HepG2 (cell line): Measurements from ENCODE around the gene RAB15. TPM values are rescaled to one million over a fixed set of nuclear protein-coding genes. Genes with fewer than 3 reads are reported as not detected.

Source experiments
- ATAC-seq: fragments of 200-7000 bp; cut with Tn5 transposase; 3 replicates; pipeline ENCODE4 v1.9.1; 2020; ENCODE audit warnings: mild to moderate bottlenecking, moderate library complexity
- BruUV-seq: library from RNA; stranded (reverse); fragments of 400-500 nt; replicated peaks from 2 replicates; lab custom pipeline; 2021; lab: Mats Ljungman, UMichigan
- CTCF ChIA-PET: fragments of 300-600 bp; formaldehyde crosslinking; extraction: SDS; loops from one replicate; lab custom pipeline; 2021; ENCODE audit warnings: low total read pairs, inconsistent platforms, low intra/inter-chr PET ratio; lab: Yijun Ruan, JAX
- POLR2A ChIA-PET: fragments of 350-600 bp; sonication (Branson Sonifier 250); formaldehyde crosslinking; loops from one replicate; lab custom pipeline; 2020; ENCODE audit warnings: antibody characterized with exemption, inconsistent platforms; lab: Yijun Ruan, JAX
- DNase-seq: peaks from one replicate; pipeline ENCODE4 v3.0.0-alpha.2; 2015; ENCODE audit warnings: low spot score
- FAIRE-seq: peaks from 3 replicates; lab custom pipeline; 2011; peaks lifted over from hg19 to GRCh38; lab: Jason Lieb, UNC
- H2AFZ ChIP-seq: one replicate; pipeline ENCODE4 v1.6.1; 2011; ENCODE audit warnings: low read length, inconsistent platforms
- H3K27ac ChIP-seq: fragments of 300-600 bp; 3 replicates; pipeline ENCODE4 v1.8.0; 2011; ENCODE audit warnings: mixed run types, mild to moderate bottlenecking, mixed read lengths, low read length, inconsistent platforms; ENCODE audit not compliant: insufficient read depth; ENCODE audit errors: extremely low read length
- H3K27me3 ChIP-seq, 2 experiments: fragments of 200-600 bp in 1 of 2; 2 replicates in 1 of 2; 3 replicates in 1 of 2; pipeline versions ENCODE4 v1.6.0 to v1.8.0; 2011; ENCODE audit warnings: low read length in 2 of 2, mild to moderate bottlenecking in 2 of 2, moderate library complexity in 2 of 2, inconsistent platforms in 1 of 2; ENCODE audit not compliant: insufficient read depth in 2 of 2, control insufficient read depth in 1 of 2
- H3K36me3 ChIP-seq, 2 experiments: fragments of 200-600 bp in 1 of 2; replicated peaks in 1 of 2; 2 replicates in 1 of 2; 3 replicates in 1 of 2; pipeline versions ENCODE4 v1.5.1 to v1.8.0; 2011; ENCODE audit warnings: low read length in 2 of 2, inconsistent platforms in 1 of 2; ENCODE audit not compliant: insufficient read depth in 2 of 2, control insufficient read depth in 1 of 2
- H3K4me1 ChIP-seq: 2 replicates; pipeline ENCODE4 v1.5.1; 2012; ENCODE audit warnings: low read length, inconsistent platforms; ENCODE audit not compliant: insufficient read depth
- H3K4me2 ChIP-seq: 2 replicates; pipeline ENCODE4 v1.6.0; 2011; ENCODE audit warnings: low read depth, low read length, inconsistent platforms
- H3K4me3 ChIP-seq, 3 experiments: fragments of 200-600 bp in 1 of 3; sonication (generic), shearing (Covaris generic) in 1 of 3; replicated peaks in 1 of 3; 2 replicates each; pipeline ENCODE4 v1.5.1; 2011 to 2016; ENCODE audit warnings: low read length in 3 of 3, inconsistent platforms in 2 of 3, low read depth in 2 of 3, mild to moderate bottlenecking in 2 of 3, control low read depth in 1 of 3, mixed read lengths in 1 of 3; ENCODE audit not compliant: insufficient read depth in 1 of 3
- H3K79me2 ChIP-seq: one replicate; pipeline ENCODE4 v1.6.1; 2011; ENCODE audit warnings: low read length, inconsistent platforms; ENCODE audit not compliant: insufficient read depth
- H3K9ac ChIP-seq: 2 replicates; pipeline ENCODE4 v1.6.0; 2011; ENCODE audit warnings: mild to moderate bottlenecking, low read depth, low read length, inconsistent platforms; ENCODE audit not compliant: insufficient read depth
- H3K9me3 ChIP-seq: 2 replicates; pipeline ENCODE4 v1.5.1; 2012; ENCODE audit warnings: mild to moderate bottlenecking, low read length
- H4K20me1 ChIP-seq: 2 replicates; pipeline ENCODE4 v1.6.0; 2011; ENCODE audit warnings: inconsistent platforms, mild to moderate bottlenecking, low read length, moderate library complexity; ENCODE audit not compliant: insufficient read depth
- BCL6 ChIP-seq: IDR thresholded peaks from 2 replicates; pipeline ENCODE4 v1.6.1; 2016; ENCODE audit warnings: missing genetic modification reagents, missing compliant biosample characterization
- DPF2 ChIP-seq: sonication (generic); formaldehyde crosslinking; IDR thresholded peaks from 2 replicates; pipeline ENCODE4 v1.4.0; 2020; ENCODE audit warnings: mild to moderate bottlenecking, low read depth, missing genetic modification reagents, borderline replicate concordance
- ETV5 ChIP-seq: IDR thresholded peaks from 2 replicates; pipeline ENCODE4 v1.6.1; 2018; ENCODE audit warnings: missing biosample characterization, missing genetic modification reagents, inconsistent platforms, borderline replicate concordance
- HOXA3 ChIP-seq: sonication (generic); formaldehyde crosslinking; IDR thresholded peaks from 2 replicates; pipeline ENCODE4 v1.5.0; 2020; ENCODE audit warnings: missing genetic modification reagents
- NFYB ChIP-seq: sonication (generic); formaldehyde crosslinking; IDR thresholded peaks from 2 replicates; pipeline ENCODE4 v1.4.0; 2020; ENCODE audit warnings: missing genetic modification reagents
- PAF1 ChIP-seq: IDR thresholded peaks from 2 replicates; pipeline ENCODE4 v1.6.1; 2016; ENCODE audit warnings: missing genetic modification reagents, missing compliant biosample characterization
- ZBTB49 ChIP-seq: sonication (generic); formaldehyde crosslinking; IDR thresholded peaks from 2 replicates; pipeline ENCODE4 v1.4.0; 2020; ENCODE audit warnings: missing genetic modification reagents, borderline replicate concordance
- ZMAT3 ChIP-seq: sonication (generic); formaldehyde crosslinking; conservative IDR thresholded peaks from 2 replicates; pipeline ENCODE4 v1.7.0; 2021; ENCODE audit warnings: missing genetic modification reagents
- ZNF160 ChIP-seq: sonication (generic); formaldehyde crosslinking; IDR thresholded peaks from 2 replicates; pipeline ENCODE4 v1.8.0; 2022; ENCODE audit warnings: mild to moderate bottlenecking, inconsistent platforms, missing genetic modification reagents
- ZNF251 ChIP-seq: sonication (generic); formaldehyde crosslinking; IDR thresholded peaks from 2 replicates; pipeline ENCODE4 v1.9.0; 2021; ENCODE audit warnings: mild to moderate bottlenecking, missing genetic modification reagents
- ZNF780A ChIP-seq: sonication (generic); formaldehyde crosslinking; IDR thresholded peaks from 2 replicates; pipeline ENCODE4 v1.8.0; 2022; ENCODE audit warnings: mild to moderate bottlenecking, missing genetic modification reagents, moderate library complexity
- ZNF790 ChIP-seq: sonication (generic); formaldehyde crosslinking; IDR thresholded peaks from 2 replicates; pipeline ENCODE4 v1.8.0; 2022; ENCODE audit warnings: missing genetic modification reagents, mild to moderate bottlenecking, borderline replicate concordance
- ZSCAN20 ChIP-seq: sonication (generic); formaldehyde crosslinking; IDR thresholded peaks from 2 replicates; pipeline ENCODE4 v1.4.0; 2020; ENCODE audit warnings: missing genetic modification reagents, mild to moderate bottlenecking, borderline replicate concordance
- WGBS: methylation state at CpG from one replicate; pipeline ENCODE4 v1.1.6; 2017; ENCODE audit warnings: low lambda C conversion rate; 5-methylcytosine and 5-hydroxymethylcytosine counted together
- in situ Hi-C: cut with HindIII; loops from 2 replicates; pipeline ENCODE4 v1.10.0; 2017; ENCODE audit warnings: low pct_unique_long_range_greater_than_20kb; ENCODE audit not compliant: extremely low pct_ligation_motif_present
- intact Hi-C: fragments of 100-400 bp; cut with micrococcal nuclease; formaldehyde crosslinking; loops from one replicate; pipeline ENCODE4 v1.10.0; 2022; ENCODE audit not compliant: unreplicated experiment
- polyA plus RNA-seq, 8 experiments: library from polyadenylated mRNA; depleted of rRNA in 3 of 8; stranded (reverse) in 7 of 8; unstranded in 1 of 8; fragments of >200 nt; fragmentation: Illumina TruSeq in 4 of 8; extraction: Trizol in 4 of 8; gene quantifications; 2 replicates each; pipeline versions ENCODE4 v1.2.1 to v1.2.3, GENCODE V29; 2011 to 2016; ENCODE audit warnings: low read depth in 4 of 8, missing spikeins in 1 of 8, mixed read lengths in 1 of 8; ENCODE audit not compliant: insufficient read depth in 1 of 8
- total RNA-seq, 5 experiments: library from RNA; depleted of rRNA; stranded (reverse); fragments of >200 nt; fragmentation: Illumina TruSeq; extraction: Trizol; gene quantifications; 2 replicates each; pipeline ENCODE4 v1.2.3, GENCODE V29; 2016; ENCODE audit warnings: low read depth in 1 of 5
- TF ChIP-seq, protein P1 (sequence below): sonication (generic); formaldehyde crosslinking; IDR thresholded peaks from 2 replicates; pipeline ENCODE4 v1.5.0; 2020; ENCODE audit warnings: missing genetic modification reagents
- TF ChIP-seq, protein P2 (sequence below): sonication (generic); formaldehyde crosslinking; IDR thresholded peaks from 2 replicates; pipeline ENCODE4 v1.9.0; 2021; ENCODE audit warnings: missing genetic modification reagents, mild to moderate bottlenecking, borderline replicate concordance

Gene RAB15
- total and polyA plus RNA-seq, 2 of the 13 experiments (the other 11 are each of a cell fraction or from before 2014, with no cell fraction given), result 7.4 to 18.5 TPM

DNA sequence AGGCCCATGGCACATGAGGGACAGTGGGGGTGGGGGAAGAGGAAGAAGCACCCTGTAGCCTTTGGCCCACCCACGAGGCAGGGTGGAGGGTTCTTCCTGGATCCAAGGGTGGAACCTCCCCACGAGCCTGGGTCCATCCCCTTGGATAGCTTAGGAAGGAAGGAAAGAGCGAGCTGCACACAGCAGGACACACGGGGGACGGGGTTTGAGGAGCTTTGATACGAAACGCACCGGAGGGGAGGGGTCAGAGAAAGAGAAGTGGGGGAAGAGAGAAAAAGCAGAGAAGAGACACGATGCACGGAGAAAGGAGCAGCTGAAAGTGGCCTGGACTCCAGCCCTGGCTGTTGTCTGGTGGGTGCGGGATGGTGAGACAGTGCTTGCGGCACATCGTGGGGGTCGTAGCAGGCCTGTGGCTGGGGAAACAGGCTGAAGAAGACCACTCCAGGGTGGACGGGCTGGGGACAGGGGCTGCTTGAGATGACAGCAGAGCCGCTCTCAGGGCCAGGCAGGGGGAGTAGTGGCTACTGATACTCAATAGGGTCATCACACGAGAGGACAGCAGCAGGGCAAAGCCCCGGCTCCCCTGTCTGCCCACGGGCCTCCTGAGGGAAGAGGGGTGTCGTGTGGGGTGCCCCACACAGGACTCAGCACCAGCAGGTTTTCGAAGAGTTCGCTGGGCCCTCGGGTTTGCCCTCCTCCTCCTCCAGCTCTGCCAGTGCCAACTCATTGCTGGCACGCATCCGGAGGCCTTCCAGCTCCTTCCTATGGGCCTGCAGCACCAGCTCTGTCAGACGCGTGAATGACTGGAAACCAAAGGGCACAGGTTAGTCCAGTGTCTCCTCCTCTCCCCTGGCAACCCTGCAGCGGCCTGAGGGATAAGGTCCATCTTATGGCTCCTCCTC is 24.2 kb downstream of the RAB15 start (continued):
- TF ChIP-seq ZBTB49 (CRISPR knock-in tag) (no peak), HOXA3 (peak; percentile 15; the same call in 1 of the 2 replicates), DPF2 (CRISPR knock-in tag) (no peak)
- TF ChIP-seq, all 625 proteins: peak for 99

DNA sequence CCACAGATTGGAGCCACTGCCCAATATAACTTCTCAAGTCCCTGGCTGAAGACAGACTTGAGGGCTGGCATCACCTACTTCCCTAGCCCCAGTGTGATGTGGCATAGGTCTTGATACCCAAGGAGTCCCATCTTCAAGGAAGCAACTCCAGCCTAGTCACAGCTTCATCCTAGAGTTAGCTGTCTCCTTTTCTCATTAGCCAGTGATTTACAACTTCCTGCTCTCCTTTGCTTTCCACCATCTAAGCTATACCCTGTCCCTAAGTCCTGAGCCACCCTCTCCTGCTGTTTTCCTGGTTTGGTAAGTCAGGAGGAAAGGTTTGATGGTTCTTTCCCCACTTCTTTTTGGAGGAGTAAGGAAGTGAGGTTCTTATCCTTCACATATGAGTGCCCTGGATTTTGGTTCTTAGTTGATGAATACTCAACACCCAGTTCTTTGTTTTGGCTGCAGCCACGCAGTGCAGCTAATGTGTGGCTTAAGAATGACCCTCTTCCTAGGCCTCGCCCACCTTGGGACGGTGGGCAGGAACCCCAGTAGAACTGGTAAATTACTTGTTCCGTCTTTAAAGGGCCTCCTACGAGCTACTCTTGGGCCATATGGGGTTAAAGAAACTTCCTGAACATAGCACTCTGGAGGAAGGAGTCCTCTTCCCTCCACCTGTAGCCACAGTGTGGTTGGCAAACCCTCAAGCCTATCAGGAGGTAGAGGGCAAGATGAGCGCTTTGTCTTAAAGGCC is 25.7 kb downstream of the RAB15 start:
- Histone ChIP-seq H3K4me1 (peaks cover 79% of the 10 kb centered on the region), H3K79me2 (peaks cover 13% of the 10 kb centered on the region), H3K27me3 (no peaks in the 10 kb centered on the region; a peak in 1 of 5 replicates), H2AFZ (no peak overlapping the region), H3K27ac (no peak overlapping the region), H3K36me3 (peaks cover 0 to 5% of the 10 kb centered on the region in 2 experiments; a peak in 1 of 5 replicates), H3K9ac (no peak overlapping the region), H3K9me3 (no peaks in the 10 kb centered on the region), H3K4me3 (no peak overlapping the region), H3K4me2 (no peak overlapping the region), H4K20me1 (no peaks in the 10 kb centered on the region)
- 98% methylated on average over 5 of the region's 6 CpGs for WGBS
- ChIA-PET POLR2A (no interaction called here), CTCF (no interaction called here)
- BruUV-seq, result no TSS peak
- DNase-seq, result no peak
- in situ Hi-C loops (no loop called here), intact Hi-C loops (no loop called here)
- no peak for ATAC-seq
- no peak for FAIRE-seq
- TF ChIP-seq PAF1 (CRISPR knock-in tag) (no peak), ZSCAN20 (CRISPR knock-in tag) (no peak), ETV5 (CRISPR knock-in tag) (no peak), ZNF780A (CRISPR knock-in tag) (no peak), ZMAT3 (CRISPR knock-in tag) (no peak), NFYB (CRISPR knock-in tag) (no peak), BCL6 (CRISPR knock-in tag) (no peak), ZNF790 (CRISPR knock-in tag) (no peak), ZNF251 (CRISPR knock-in tag) (no peak), ZNF160 (no peak)
- TF ChIP-seq, protein P1, sequence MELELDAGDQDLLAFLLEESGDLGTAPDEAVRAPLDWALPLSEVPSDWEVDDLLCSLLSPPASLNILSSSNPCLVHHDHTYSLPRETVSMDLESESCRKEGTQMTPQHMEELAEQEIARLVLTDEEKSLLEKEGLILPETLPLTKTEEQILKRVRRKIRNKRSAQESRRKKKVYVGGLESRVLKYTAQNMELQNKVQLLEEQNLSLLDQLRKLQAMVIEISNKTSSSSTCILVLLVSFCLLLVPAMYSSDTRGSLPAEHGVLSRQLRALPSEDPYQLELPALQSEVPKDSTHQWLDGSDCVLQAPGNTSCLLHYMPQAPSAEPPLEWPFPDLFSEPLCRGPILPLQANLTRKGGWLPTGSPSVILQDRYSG, result no peak
- TF ChIP-seq, protein P2, sequence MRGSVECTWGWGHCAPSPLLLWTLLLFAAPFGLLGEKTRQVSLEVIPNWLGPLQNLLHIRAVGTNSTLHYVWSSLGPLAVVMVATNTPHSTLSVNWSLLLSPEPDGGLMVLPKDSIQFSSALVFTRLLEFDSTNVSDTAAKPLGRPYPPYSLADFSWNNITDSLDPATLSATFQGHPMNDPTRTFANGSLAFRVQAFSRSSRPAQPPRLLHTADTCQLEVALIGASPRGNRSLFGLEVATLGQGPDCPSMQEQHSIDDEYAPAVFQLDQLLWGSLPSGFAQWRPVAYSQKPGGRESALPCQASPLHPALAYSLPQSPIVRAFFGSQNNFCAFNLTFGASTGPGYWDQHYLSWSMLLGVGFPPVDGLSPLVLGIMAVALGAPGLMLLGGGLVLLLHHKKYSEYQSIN (CRISPR knock-in tag), result no peak
